SU-DHL-6 (cell line): ENCODE measurements around the gene SOX1.

ENCODE experiments used
- CTCF ChIP-seq: fragments of 200-600 bp; sonication (generic); IDR thresholded peaks from one replicate; pipeline ENCODE4 v1.5.1; 2017; ENCODE audit warnings: antibody characterized with exemption, mild to moderate bottlenecking, low read length, moderate library complexity; ENCODE audit not compliant: insufficient read depth, poor library complexity, severe bottlenecking
- EZH2phosphoT487 ChIP-seq: fragments of 200-600 bp; sonication (generic), shearing (Covaris generic); conservative IDR thresholded peaks from 2 replicates; pipeline ENCODE4 v1.6.1; 2018; ENCODE audit warnings: mild to moderate bottlenecking, antibody characterized with exemption, low read length, moderate library complexity, mixed read lengths

- TF ChIP-seq CTCF (no peak), EZH2phosphoT487 (no peak)
These were observed 28.4 kb downstream of the SOX1 start for GRCh38 chr13:112095354-112095753.
